HepG2 (cell line): Measurements from ENCODE around the gene BEAN1. TPM values are rescaled to one million over a fixed set of nuclear protein-coding genes. Genes with fewer than 3 reads are reported as not detected.

ENCODE experiments used
- ATM ChIP-seq: fragments of 450-650 bp; IDR thresholded peaks from 2 replicates; pipeline ENCODE4 v1.7.1; 2017; ENCODE audit warnings: mild to moderate bottlenecking, borderline replicate concordance
- CSRNP2 ChIP-seq: sonication (generic); formaldehyde crosslinking; conservative IDR thresholded peaks from 2 replicates; pipeline ENCODE4 v1.8.0; 2022; ENCODE audit warnings: low read depth, missing genetic modification reagents
- ETV5 ChIP-seq: IDR thresholded peaks from 2 replicates; pipeline ENCODE4 v1.6.1; 2018; ENCODE audit warnings: missing biosample characterization, missing genetic modification reagents, inconsistent platforms, borderline replicate concordance
- FOXO1 ChIP-seq: sonication (generic); formaldehyde crosslinking; IDR thresholded peaks from 2 replicates; pipeline ENCODE4 v1.4.0; 2020; ENCODE audit warnings: missing genetic modification reagents
- GATAD2A ChIP-seq: IDR thresholded peaks from 2 replicates; pipeline ENCODE4 v1.6.1; 2016
- GMEB2 ChIP-seq: IDR thresholded peaks from 2 replicates; pipeline ENCODE4 v1.6.1; 2016; ENCODE audit warnings: missing biosample characterization, missing genetic modification reagents, low read depth
- HOXA3 ChIP-seq: sonication (generic); formaldehyde crosslinking; IDR thresholded peaks from 2 replicates; pipeline ENCODE4 v1.5.0; 2020; ENCODE audit warnings: missing genetic modification reagents
- MED13 ChIP-seq: sonication (generic); formaldehyde crosslinking; IDR thresholded peaks from 2 replicates; pipeline ENCODE4 v1.5.0; 2020; ENCODE audit warnings: missing genetic modification reagents
- MTA1 ChIP-seq: sonication (generic); formaldehyde crosslinking; IDR thresholded peaks from 2 replicates; pipeline ENCODE4 v1.4.0; 2020; ENCODE audit warnings: missing genetic modification reagents, mild to moderate bottlenecking, borderline replicate concordance
- MXD1 ChIP-seq: sonication (generic); formaldehyde crosslinking; IDR thresholded peaks from 2 replicates; pipeline ENCODE4 v1.4.0; 2020; ENCODE audit warnings: mild to moderate bottlenecking, missing genetic modification reagents
- SCMH1 ChIP-seq: sonication (generic); formaldehyde crosslinking; IDR thresholded peaks from 2 replicates; pipeline ENCODE4 v1.9.0; 2021; ENCODE audit warnings: missing genetic modification reagents, mild to moderate bottlenecking, borderline replicate concordance
- SP140L ChIP-seq: sonication (generic); formaldehyde crosslinking; IDR thresholded peaks from 2 replicates; pipeline ENCODE4 v1.4.0; 2020; ENCODE audit warnings: missing genetic modification reagents, borderline replicate concordance
- TRIM22 ChIP-seq: fragments of 450-650 bp; IDR thresholded peaks from 2 replicates; pipeline ENCODE4 v1.6.1; 2017
- ZBTB1 ChIP-seq: sonication (generic); formaldehyde crosslinking; IDR thresholded peaks from 2 replicates; pipeline ENCODE4 v1.4.0; 2020; ENCODE audit warnings: missing genetic modification reagents, borderline replicate concordance
- ZBTB44 ChIP-seq: sonication (generic); formaldehyde crosslinking; IDR thresholded peaks from 2 replicates; pipeline ENCODE4 v1.4.0; 2020; ENCODE audit warnings: missing genetic modification reagents
- ZNF282 ChIP-seq: fragments of 450-650 bp; IDR thresholded peaks from 2 replicates; pipeline ENCODE4 v1.6.1; 2018; ENCODE audit not compliant: partially characterized antibody
- ZNF33B ChIP-seq: sonication (generic); formaldehyde crosslinking; IDR thresholded peaks from 2 replicates; pipeline ENCODE4 v1.5.1; 2020; ENCODE audit warnings: mild to moderate bottlenecking, missing genetic modification reagents
- ZNF362 ChIP-seq: sonication (generic); formaldehyde crosslinking; IDR thresholded peaks from 2 replicates; pipeline ENCODE4 v1.4.0; 2020; ENCODE audit warnings: missing genetic modification reagents, mild to moderate bottlenecking, borderline replicate concordance
- ZNF550 ChIP-seq: sonication (generic); formaldehyde crosslinking; IDR thresholded peaks from 2 replicates; pipeline ENCODE4 v1.4.0; 2020; ENCODE audit warnings: mild to moderate bottlenecking, missing genetic modification reagents, borderline replicate concordance
- ZNF607 ChIP-seq: sonication (generic); formaldehyde crosslinking; IDR thresholded peaks from 2 replicates; pipeline ENCODE4 v1.5.1; 2020; ENCODE audit warnings: missing genetic modification reagents, mild to moderate bottlenecking, borderline replicate concordance
- ZNF83 ChIP-seq: sonication (generic); formaldehyde crosslinking; IDR thresholded peaks from 2 replicates; pipeline ENCODE4 v1.4.0; 2020; ENCODE audit warnings: missing genetic modification reagents, mild to moderate bottlenecking, borderline replicate concordance
- polyA plus RNA-seq, 8 experiments: library from polyadenylated mRNA; depleted of rRNA in 3 of 8; stranded (reverse) in 7 of 8; unstranded in 1 of 8; fragments of >200 nt; fragmentation: Illumina TruSeq in 4 of 8; extraction: Trizol in 4 of 8; gene quantifications; 2 replicates each; pipeline versions ENCODE4 v1.2.1 to v1.2.3, GENCODE V29; 2011 to 2016; ENCODE audit warnings: low read depth in 4 of 8, missing spikeins in 1 of 8, mixed read lengths in 1 of 8; ENCODE audit not compliant: insufficient read depth in 1 of 8
- total RNA-seq, 5 experiments: library from RNA; depleted of rRNA; stranded (reverse); fragments of >200 nt; fragmentation: Illumina TruSeq; extraction: Trizol; gene quantifications; 2 replicates each; pipeline ENCODE4 v1.2.3, GENCODE V29; 2016; ENCODE audit warnings: low read depth in 1 of 5

BEAN1 gene
- total and polyA plus RNA-seq, 2 of the 13 experiments (the other 11 are each of a cell fraction or from before 2014, with no cell fraction given): 0.53 to 1.4 TPM

- TF ChIP-seq SCMH1 (CRISPR knock-in tag) (no peak), FOXO1 (CRISPR knock-in tag) (0 out of 2 replicates have a peak, but pooled peaks have one; percentile 29), MED13 (CRISPR knock-in tag) (no peak), ZNF607 (CRISPR knock-in tag) (no peak), MTA1 (CRISPR knock-in tag) (peak; percentile 60; the same call in 1 of the 2 replicates), ZNF33B (CRISPR knock-in tag) (no peak; the same call in 1 of the 2 replicates), CSRNP2 (CRISPR knock-in tag) (no peak), SP140L (peak; percentile 59; the same call in 1 of the 2 replicates), GATAD2A (peak; percentile 76), HOXA3 (CRISPR knock-in tag) (peak; percentile 54), ETV5 (peak; percentile 67; the same call in 1 of the 2 replicates), ZNF83 (CRISPR knock-in tag) (0 out of 2 replicates have a peak, but pooled peaks have one; percentile 63), MXD1 (CRISPR knock-in tag) (peak; percentile 40; the same call in 1 of the 2 replicates), ATM (no peak), GMEB2 (no peak), TRIM22 (no peak), ZNF362 (0 out of 2 replicates have a peak, but pooled peaks have one; percentile 10), ZBTB1 (CRISPR knock-in tag) (no peak), ZNF550 (CRISPR knock-in tag) (peak; percentile 66; the same call in 1 of the 2 replicates), ZBTB44 (CRISPR knock-in tag) (no peak), ZNF282 (no peak)
Measured at GRCh38 chr16:66406534-66407221, 20.4 kb upstream of the BEAN1 start (continued).
